ENCODE results near the gene EPHB2.

GRCh38 chr1:22868331-22868730, 157.7 kb downstream of the EPHB2 start:
- no peak for TF ChIP-seq CTCF (IDR thresholded peaks at IDR 0.05)
- TF ChIP-seq TEAD4 (CRISPR knock-in tag; IDR thresholded peaks at IDR 0.05) = no peak
- TF ChIP-seq ZNF263 (CRISPR knock-in tag; IDR thresholded peaks at IDR 0.05; ENCODE audit: low read depth) = no peak
- TF ChIP-seq FOXP4 (CRISPR knock-in tag; IDR thresholded peaks at IDR 0.05) = no peak
- TF ChIP-seq ZNF396 (CRISPR knock-in tag; IDR thresholded peaks at IDR 0.05; ENCODE audit: borderline replicate concordance) = no peak
- no peak for TF ChIP-seq MAX (CRISPR knock-in tag; IDR thresholded peaks at IDR 0.05)
- no peak for TF ChIP-seq MYBL2 (CRISPR knock-in tag; IDR thresholded peaks at IDR 0.05)
